ENCODE data around the gene NT5C. TPM values are rescaled to one million over a fixed set of nuclear protein-coding genes. Genes with fewer than 3 reads are reported as not detected.
A peak's percentile ranks its signal among the peaks of the same experiment; 100 is the strongest.

NT5C gene
- total RNA-seq, 2 experiments from 2014 or later, result 107 to 259 TPM

GRCh38 chr17:75113798-75114551, 17.6 kb downstream of the NT5C start:
- no TSS peak for BruUV-seq (replicated peaks)
- no peaks in the 10 kb centered on the region for H3K9me3 ChIP-seq (ENCODE audit: low read length)
- H3K27ac ChIP-seq (ENCODE audit: low read depth, low read length, poor library complexity, severe bottlenecking), result peak overlapping the region; percentile 26
- H3K4me2 ChIP-seq (ENCODE audit: low read length), result peak overlapping the region; percentile 72
- peaks cover 50% of the 10 kb centered on the region for H3K4me1 ChIP-seq (ENCODE audit: insufficient read depth, low read length, poor library complexity, severe bottlenecking)
- CTCF ChIA-PET (ENCODE audit: unreplicated experiment), result interaction anchor here (0.5 to 2.8 kb wide), 18 partner anchors 9 to 152 kb away, joined by 3 to 26 read pairs (median 4); partner anchors contain the start of genes NT5C and NUP85
- no peaks in the 10 kb centered on the region for H3K9me2 ChIP-seq (ENCODE audit: insufficient read depth, low read length)
- POLR2A ChIA-PET, result interaction anchor here (0.7 to 2.2 kb wide), 18 partner anchors 8 to 305 kb away, joined by 3 to 16 read pairs (median 5); partner anchors contain the start of genes MIF4GD, MRPL58, MRPS7 and NT5C
- intact Hi-C loops (cut with micrococcal nuclease; ENCODE audit: unreplicated experiment), result loop anchor here (1.0 to 2.0 kb wide), 6 partner anchors 17 to 298 kb away; partner anchors contain the start of gene NT5C
- no peaks in the 10 kb centered on the region for H4K20me1 ChIP-seq (ENCODE audit: insufficient read depth, low read length)
- H3K36me3 ChIP-seq (ENCODE audit: insufficient read depth, low read length), result peaks cover 8% of the 10 kb centered on the region
- peak overlapping the region; percentile 61 for H2AFZ ChIP-seq (ENCODE audit: low read length)
- peak; percentile 96 for DNase-seq (ENCODE audit: low spot score)
- H3K4me3 ChIP-seq (ENCODE audit: low read depth, low read length, poor library complexity, severe bottlenecking), result peak overlapping the region; percentile 63
- peak; percentile 99 for TF ChIP-seq CTCF (conservative IDR thresholded peaks at IDR 0.05; ENCODE audit: low read length)
- no peak for TF ChIP-seq EZH2phosphoT487 (IDR thresholded peaks at IDR 0.05; ENCODE audit: borderline replicate concordance, low read depth, low read length)
- peaks cover 5% of the 10 kb centered on the region; the same call in 1 of the 2 replicates for H3K79me2 ChIP-seq (ENCODE audit: insufficient read depth, low read depth, low read length)

DNA sequence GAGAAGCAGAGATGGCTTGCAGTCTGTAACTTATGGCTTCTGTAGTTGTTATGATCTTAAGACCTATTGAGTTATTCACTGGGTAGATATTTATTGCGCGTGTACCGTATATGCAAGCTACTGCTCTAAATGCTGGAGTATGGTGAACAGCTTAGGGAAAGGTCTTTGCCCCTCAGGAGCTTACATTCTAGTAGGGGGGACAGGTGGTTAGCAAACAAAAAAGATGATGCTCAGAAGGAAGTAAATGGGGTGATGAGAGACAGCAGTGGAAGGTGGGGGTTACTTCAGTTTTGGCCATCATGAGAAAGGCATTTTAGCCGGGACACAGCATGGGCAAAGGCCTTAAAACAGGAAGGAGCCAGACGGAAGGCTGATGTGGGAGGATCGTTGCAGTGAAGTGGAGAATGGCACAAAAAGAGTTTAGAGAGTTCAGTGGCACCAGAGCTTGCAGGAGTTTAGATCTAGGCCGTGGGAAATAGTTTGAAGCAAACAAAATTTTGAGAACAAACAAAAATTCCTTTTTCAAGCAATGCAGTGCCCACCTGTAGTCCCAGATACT, 19.7 kb downstream of the NT5C start:
- CTCF ChIA-PET (ENCODE audit: unreplicated experiment), result interaction anchor here (0.9 kb wide), 1 partner anchor 155 kb away, joined by 4 read pairs; no protein-coding TSS in a partner anchor
- POLR2A ChIA-PET, result interaction anchor here (0.6 to 1.8 kb wide), 8 partner anchors 19 to 727 kb away, joined by 3 to 7 read pairs (median 4); partner anchors contain the start of gene NT5C
- Histone ChIP-seq H3K27ac (ENCODE audit: low read depth, low read length, poor library complexity, severe bottlenecking) (no peak overlapping the region), H3K9me2 (ENCODE audit: insufficient read depth, low read length) (no peaks in the 10 kb centered on the region), H2AFZ (ENCODE audit: low read length) (no peak overlapping the region), H3K4me1 (ENCODE audit: insufficient read depth, low read length, poor library complexity, severe bottlenecking) (peaks cover 41% of the 10 kb centered on the region), H3K4me2 (ENCODE audit: low read length) (peak overlapping the region; percentile 88), H3K9me3 (ENCODE audit: low read length) (no peaks in the 10 kb centered on the region), H3K36me3 (ENCODE audit: insufficient read depth, low read length) (peaks cover 8% of the 10 kb centered on the region), H4K20me1 (ENCODE audit: insufficient read depth, low read length) (no peaks in the 10 kb centered on the region), H3K79me2 (ENCODE audit: insufficient read depth, low read depth, low read length) (peaks cover 5% of the 10 kb centered on the region; the same call in 1 of the 2 replicates), H3K4me3 (ENCODE audit: low read depth, low read length, poor library complexity, severe bottlenecking) (no peak overlapping the region)
- intact Hi-C loops (cut with micrococcal nuclease; ENCODE audit: unreplicated experiment), result no loop called here
- DNase-seq (ENCODE audit: low spot score), result no peak
- TSS peak; percentile 58 for BruUV-seq (replicated peaks)
- TF ChIP-seq CTCF (conservative IDR thresholded peaks at IDR 0.05; ENCODE audit: low read length) (no peak), EZH2phosphoT487 (IDR thresholded peaks at IDR 0.05; ENCODE audit: borderline replicate concordance, low read depth, low read length) (no peak)

Data from OCI-LY7 (cell line).